HG03103 (cell line): ENCODE measurements around the gene ETV3L.
"Not testable (repeated sequence)": the region's sequence is repeated elsewhere in the genome, so short reads cannot be mapped to it uniquely, and the experiment has no call there.

Experiments
- ATAC-seq: cut with Tn5 transposase; IDR thresholded peaks from one replicate; pipeline ENCODE4 v1.9.1; 2021; ENCODE audit warnings: low read depth; ENCODE audit not compliant: unreplicated experiment

The ETV3L gene

GRCh38 chr1:157084720-157085119 lies 14.9 kb downstream of the ETV3L start:
- no peak for ATAC-seq

GRCh38 chr1:157081707-157082106 lies 17.9 kb downstream of the ETV3L start:
- no peak for ATAC-seq

GRCh38 chr1:157080714-157081113 lies 18.9 kb downstream of the ETV3L start:
- no peak for ATAC-seq

- no peak for ATAC-seq
Measured at GRCh38 chr1:157077394-157077793, 22.2 kb downstream of the ETV3L start.

- ATAC-seq, result no peak
Measured at GRCh38 chr1:157073944-157074685, 25.5 kb downstream of the ETV3L start.

- ATAC-seq, result no peak
Measured at GRCh38 chr1:157069601-157070000, 30.0 kb downstream of the ETV3L start.

- ATAC-seq, result not testable (repeated sequence)
Measured at GRCh38 chr1:157059241-157059640, 40.4 kb downstream of the ETV3L start.

GRCh38 chr1:157056269-157056668 lies 43.3 kb downstream of the ETV3L start:
- no peak for ATAC-seq

- not testable (repeated sequence) for ATAC-seq
Measured at GRCh38 chr1:157055729-157056128, 43.9 kb downstream of the ETV3L start.

- ATAC-seq, result no peak
Measured at GRCh38 chr1:157050836-157051235, 48.8 kb downstream of the ETV3L start.

GRCh38 chr1:157047062-157047410 lies 52.6 kb downstream of the ETV3L start:
- no peak for ATAC-seq

GRCh38 chr1:157045250-157046218 lies 54.1 kb downstream of the ETV3L start, which contains the start of gene ARHGEF11:
Gene ARHGEF11 (minus strand): TSS chr1:157045742. CDS start chr1:157044330, 1,412 bp downstream.
- no peak for ATAC-seq

GRCh38 chr1:157044326-157044725 lies 55.3 kb downstream of the ETV3L start:
- no peak for ATAC-seq

GRCh38 chr1:157043685-157044084 lies 55.9 kb downstream of the ETV3L start:
- ATAC-seq, result no peak

GRCh38 chr1:157042846-157043245 lies 56.8 kb downstream of the ETV3L start:
- no peak for ATAC-seq
